ENCODE results near the gene RMI2. TPM values are rescaled to one million over a fixed set of nuclear protein-coding genes. Genes with fewer than 3 reads are reported as not detected.
A peak's percentile ranks its signal among the peaks of the same experiment; 100 is the strongest.

RMI2 gene
- total RNA-seq, 1 donor from 2014 or later, result 32.5 TPM

GRCh38 chr16:11348737-11349598 is 3.7 kb downstream of the RMI2 start:
- no peak for DNase-seq (ENCODE audit: low spot score, unreplicated experiment)
- Mint-ChIP-seq H3K4me1 (ENCODE audit: low read depth) (peaks cover 7% of the 10 kb centered on the region), H3K36me3 (ENCODE audit: insufficient read depth) (peaks cover 7% of the 10 kb centered on the region), H3K9me3 (ENCODE audit: low read depth) (no peaks in the 10 kb centered on the region), H3K4me3 (ENCODE audit: low read depth) (no peak overlapping the region), H3K27ac (no peak overlapping the region), H3K27me3 (no peaks in the 10 kb centered on the region)
- TF ChIP-seq, protein P1, sequence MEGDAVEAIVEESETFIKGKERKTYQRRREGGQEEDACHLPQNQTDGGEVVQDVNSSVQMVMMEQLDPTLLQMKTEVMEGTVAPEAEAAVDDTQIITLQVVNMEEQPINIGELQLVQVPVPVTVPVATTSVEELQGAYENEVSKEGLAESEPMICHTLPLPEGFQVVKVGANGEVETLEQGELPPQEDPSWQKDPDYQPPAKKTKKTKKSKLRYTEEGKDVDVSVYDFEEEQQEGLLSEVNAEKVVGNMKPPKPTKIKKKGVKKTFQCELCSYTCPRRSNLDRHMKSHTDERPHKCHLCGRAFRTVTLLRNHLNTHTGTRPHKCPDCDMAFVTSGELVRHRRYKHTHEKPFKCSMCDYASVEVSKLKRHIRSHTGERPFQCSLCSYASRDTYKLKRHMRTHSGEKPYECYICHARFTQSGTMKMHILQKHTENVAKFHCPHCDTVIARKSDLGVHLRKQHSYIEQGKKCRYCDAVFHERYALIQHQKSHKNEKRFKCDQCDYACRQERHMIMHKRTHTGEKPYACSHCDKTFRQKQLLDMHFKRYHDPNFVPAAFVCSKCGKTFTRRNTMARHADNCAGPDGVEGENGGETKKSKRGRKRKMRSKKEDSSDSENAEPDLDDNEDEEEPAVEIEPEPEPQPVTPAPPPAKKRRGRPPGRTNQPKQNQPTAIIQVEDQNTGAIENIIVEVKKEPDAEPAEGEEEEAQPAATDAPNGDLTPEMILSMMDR (IDR thresholded peaks at IDR 0.05; ENCODE audit: unreplicated experiment), result no peak

- Mint-ChIP-seq H3K36me3 (ENCODE audit: insufficient read depth) (peaks cover 7% of the 10 kb centered on the region), H3K4me1 (ENCODE audit: low read depth) (peaks cover 7% of the 10 kb centered on the region), H3K27ac (no peak overlapping the region), H3K27me3 (no peaks in the 10 kb centered on the region), H3K9me3 (ENCODE audit: low read depth) (no peaks in the 10 kb centered on the region), H3K4me3 (ENCODE audit: low read depth) (no peak overlapping the region)
- no peak for DNase-seq (ENCODE audit: low spot score, unreplicated experiment)
- TF ChIP-seq, protein P1 (IDR thresholded peaks at IDR 0.05; ENCODE audit: unreplicated experiment), result no peak
Measured at GRCh38 chr16:11349599-11350276, 4.5 kb downstream of the RMI2 start.

DNA sequence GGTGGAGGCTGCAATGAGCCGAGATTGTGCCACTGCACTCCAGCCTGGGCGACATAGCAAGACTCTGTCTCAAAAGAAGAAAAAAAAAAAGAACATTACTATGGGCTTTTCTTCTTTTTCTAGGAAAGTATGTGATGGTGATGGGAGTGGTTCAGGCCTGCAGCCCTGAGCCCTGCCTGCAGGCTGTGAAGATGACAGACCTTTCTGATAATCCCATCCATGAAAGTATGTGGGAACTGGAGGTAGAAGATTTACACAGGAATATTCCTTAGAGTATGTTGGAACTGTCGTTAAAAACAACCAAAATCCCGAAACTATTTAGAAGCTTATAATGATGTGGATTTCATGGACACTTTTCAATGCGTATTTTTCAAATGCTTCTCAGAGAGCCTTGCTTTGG is 5.3 kb downstream of the RMI2 start:
- H3K27ac Mint-ChIP-seq, result peak overlapping the region; percentile 35
- TF ChIP-seq, protein P1 (IDR thresholded peaks at IDR 0.05; ENCODE audit: unreplicated experiment), result no peak

DNA sequence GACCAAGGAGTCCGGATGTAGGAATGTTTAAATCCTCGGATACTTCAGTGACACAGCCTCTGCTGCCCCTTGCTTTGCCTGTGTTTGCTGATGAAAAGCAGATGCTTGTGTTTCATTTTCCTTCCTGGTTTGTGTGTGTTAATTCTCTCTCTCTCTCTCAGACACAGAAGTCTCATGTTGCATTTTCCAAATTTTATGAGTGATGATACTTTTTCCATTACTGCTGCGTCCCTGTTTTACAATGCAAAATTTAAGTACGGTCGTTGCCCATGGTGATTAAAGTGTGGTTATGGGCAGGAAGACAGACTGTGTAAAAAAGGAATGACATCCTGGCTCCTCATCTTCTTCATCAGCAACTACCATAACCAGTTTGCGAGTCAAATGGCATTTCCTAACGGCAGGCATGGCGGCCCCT is 5.7 kb downstream of the RMI2 start:
- no peak for DNase-seq (ENCODE audit: low spot score, unreplicated experiment)
- H3K4me3 Mint-ChIP-seq (ENCODE audit: low read depth), result no peak overlapping the region
- peaks cover 7% of the 10 kb centered on the region for H3K36me3 Mint-ChIP-seq (ENCODE audit: insufficient read depth)
- no peaks in the 10 kb centered on the region for H3K27me3 Mint-ChIP-seq
- H3K27ac Mint-ChIP-seq, result no peak overlapping the region
- TF ChIP-seq, protein P1 (IDR thresholded peaks at IDR 0.05; ENCODE audit: unreplicated experiment), result no peak
- H3K4me1 Mint-ChIP-seq (ENCODE audit: low read depth), result peaks cover 2% of the 10 kb centered on the region
- no peaks in the 10 kb centered on the region for H3K9me3 Mint-ChIP-seq (ENCODE audit: low read depth)

More for the DNA sequence above, 5.3 kb downstream of the RMI2 start:
- no peak for DNase-seq (ENCODE audit: low spot score, unreplicated experiment)
- Mint-ChIP-seq H3K4me1 (ENCODE audit: low read depth) (peaks cover 4% of the 10 kb centered on the region), H3K4me3 (ENCODE audit: low read depth) (no peak overlapping the region), H3K9me3 (ENCODE audit: low read depth) (no peaks in the 10 kb centered on the region), H3K36me3 (ENCODE audit: insufficient read depth) (peaks cover 7% of the 10 kb centered on the region), H3K27me3 (no peaks in the 10 kb centered on the region)

- H3K36me3 Mint-ChIP-seq (ENCODE audit: insufficient read depth), result peaks cover 7% of the 10 kb centered on the region
- no peaks in the 10 kb centered on the region for H3K27me3 Mint-ChIP-seq
- no peak overlapping the region for H3K4me3 Mint-ChIP-seq (ENCODE audit: low read depth)
- peaks cover 1% of the 10 kb centered on the region for H3K4me1 Mint-ChIP-seq (ENCODE audit: low read depth)
- H3K9me3 Mint-ChIP-seq (ENCODE audit: low read depth), result no peaks in the 10 kb centered on the region
- H3K27ac Mint-ChIP-seq, result no peak overlapping the region
- TF ChIP-seq, protein P1 (IDR thresholded peaks at IDR 0.05; ENCODE audit: unreplicated experiment), result no peak
- DNase-seq (ENCODE audit: low spot score, unreplicated experiment), result no peak
Measured at GRCh38 chr16:11353158-11353557, 7.9 kb downstream of the RMI2 start.

Measured in progenitor cell of endocrine pancreas (in vitro differentiated cells).